SK-N-SH (cell line): ENCODE measurements around the gene ATRN. TPM values are rescaled to one million over a fixed set of nuclear protein-coding genes. Genes with fewer than 3 reads are reported as not detected.

Source experiments
- CTCF ChIA-PET: fragments of 300-600, 350-600 bp; formaldehyde crosslinking; extraction: SDS; loops from one replicate; lab custom pipeline; 2021; lab: Yijun Ruan, JAX
- POLR2A ChIA-PET: fragments of 350-600 bp; sonication (Branson Sonifier 250); formaldehyde crosslinking; extraction: SDS; loops from one replicate; lab custom pipeline; 2020; ENCODE audit warnings: antibody characterized with exemption, inconsistent platforms; lab: Yijun Ruan, JAX
- DNase-seq: peaks from one replicate; pipeline ENCODE4 v3.0.0; 2012
- H2AFZ ChIP-seq: fragments of 200-600 bp; sonication (generic); 2 replicates; pipeline ENCODE4 v1.8.1; 2016; ENCODE audit warnings: antibody characterized with exemption, mild to moderate bottlenecking, low read depth
- H3F3A ChIP-seq: fragments of 200-600 bp; sonication (generic); replicated peaks from 2 replicates; pipeline ENCODE3; 2016; ENCODE audit warnings: antibody characterized with exemption, mild to moderate bottlenecking; ENCODE audit not compliant: insufficient read depth
- H3K27ac ChIP-seq, 2 experiments: fragments of 200-500 bp in 1 of 2; fragments of 200-600 bp in 1 of 2; sonication (Bioruptor generic) in 1 of 2; sonication (generic), shearing (Covaris generic) in 1 of 2; 2 replicates each; pipeline versions ENCODE4 v1.5.1 to v1.6.1; 2014 to 2016; ENCODE audit warnings: low read depth in 2 of 2, inconsistent platforms in 1 of 2, low read length in 1 of 2, mild to moderate bottlenecking in 1 of 2, mixed read lengths in 1 of 2
- H3K27me3 ChIP-seq: fragments of 200-600 bp; sonication (generic), shearing (Covaris generic); 2 replicates; pipeline ENCODE4 v1.6.1; 2016; ENCODE audit warnings: mixed run types; ENCODE audit not compliant: insufficient read depth
- H3K36me3 ChIP-seq, 2 experiments: fragments of 200-500 bp in 1 of 2; fragments of 200-600 bp in 1 of 2; sonication (Bioruptor generic) in 1 of 2; sonication (generic) in 1 of 2; replicated peaks in 1 of 2; 2 replicates each; pipeline versions ENCODE3 to v1.5.1; 2014 to 2016; ENCODE audit warnings: low read length in 1 of 2, mild to moderate bottlenecking in 1 of 2; ENCODE audit not compliant: insufficient read depth in 2 of 2, control insufficient read depth in 1 of 2
- H3K4me1 ChIP-seq, 2 experiments: fragments of 200-500 bp in 1 of 2; fragments of 200-600 bp in 1 of 2; sonication (Bioruptor generic) in 1 of 2; sonication (generic), shearing (Covaris generic) in 1 of 2; 2 replicates each; pipeline versions ENCODE4 v1.5.1 to v1.6.1; 2014 to 2016; ENCODE audit warnings: low read depth in 1 of 2, low read length in 1 of 2, mixed run types in 1 of 2; ENCODE audit not compliant: insufficient read depth in 2 of 2, control insufficient read depth in 1 of 2
- H3K4me2 ChIP-seq: fragments of 200-600 bp; sonication (generic), shearing (Covaris generic); 2 replicates; pipeline ENCODE4 v1.6.1; 2017; ENCODE audit warnings: mixed run types
- H3K4me3 ChIP-seq, 2 experiments: fragments of 200-500 bp in 1 of 2; fragments of 200-600 bp in 1 of 2; sonication (Bioruptor generic) in 1 of 2; sonication (generic), shearing (Covaris generic) in 1 of 2; 2 replicates each; pipeline versions ENCODE4 v1.5.1 to v1.8.1; 2014 to 2016; ENCODE audit warnings: low read depth in 2 of 2, inconsistent platforms in 1 of 2, low read length in 1 of 2, mild to moderate bottlenecking in 1 of 2, mixed read lengths in 1 of 2, moderate library complexity in 1 of 2
- H3K79me2 ChIP-seq: fragments of 200-600 bp; sonication (generic); 2 replicates; pipeline ENCODE4 v1.8.1; 2017; ENCODE audit warnings: mild to moderate bottlenecking; ENCODE audit not compliant: insufficient read depth
- H3K9ac ChIP-seq: fragments of 200-600 bp; sonication (generic); 2 replicates; pipeline ENCODE4 v1.6.1; 2017; ENCODE audit warnings: mixed run types
- H3K9me2 ChIP-seq: fragments of 200-600 bp; sonication (generic); 2 replicates; pipeline ENCODE4 v1.6.1; 2017; ENCODE audit warnings: mixed run types
- H3K9me3 ChIP-seq: fragments of 200-600 bp; sonication (generic); 2 replicates; pipeline ENCODE4 v1.6.1; 2017; ENCODE audit warnings: mixed run types, mild to moderate bottlenecking, moderate library complexity
- H4K20me1 ChIP-seq: fragments of 200-600 bp; sonication (generic); 2 replicates; pipeline ENCODE4 v1.6.1; 2017; ENCODE audit warnings: mild to moderate bottlenecking, mixed run types; ENCODE audit not compliant: insufficient read depth
- ELF1 ChIP-seq: IDR thresholded peaks from 2 replicates; pipeline ENCODE4 v1.4.0; 2012
- EP300 ChIP-seq, 2 experiments: IDR thresholded peaks; 2 replicates each; pipeline versions ENCODE4 v1.4.0 to v1.6.1; 2012; ENCODE audit warnings: borderline replicate concordance in 1 of 2, low read depth in 1 of 2, low read length in 1 of 2
- EZH2phosphoT487 ChIP-seq: fragments of 200-600 bp; sonication (generic); IDR thresholded peaks from 2 replicates; pipeline ENCODE4 v1.6.1; 2017; ENCODE audit warnings: low read depth, mixed run types, mild to moderate bottlenecking, antibody characterized with exemption, moderate library complexity, borderline replicate concordance
- FOXJ3 ChIP-seq: sonication (generic); formaldehyde crosslinking; IDR thresholded peaks from 2 replicates; pipeline ENCODE4 v1.5.1; 2020; ENCODE audit warnings: mild to moderate bottlenecking, missing genetic modification reagents
- FOXM1 ChIP-seq: IDR thresholded peaks from 2 replicates; pipeline ENCODE4 v1.4.0; 2012; ENCODE audit warnings: low read depth, mild to moderate bottlenecking
- GABPA ChIP-seq: IDR thresholded peaks from 2 replicates; pipeline ENCODE4 v1.4.0; 2012; ENCODE audit warnings: low read depth, mild to moderate bottlenecking
- NFIC ChIP-seq: IDR thresholded peaks from 2 replicates; pipeline ENCODE4 v1.4.0; 2012; ENCODE audit warnings: borderline replicate concordance
- NRF1 ChIP-seq: IDR thresholded peaks from 2 replicates; pipeline ENCODE4 v1.6.1; 2012; ENCODE audit warnings: low read depth, mild to moderate bottlenecking, low read length
- POLR2AphosphoS5 ChIP-seq: IDR thresholded peaks from 2 replicates; pipeline ENCODE4 v1.6.1; 2012; ENCODE audit warnings: low read depth, low read length
- SIN3A ChIP-seq: IDR thresholded peaks from 2 replicates; pipeline ENCODE4 v1.6.1; 2012; ENCODE audit warnings: low read depth, mild to moderate bottlenecking, low read length, moderate library complexity, borderline replicate concordance
- TCF12 ChIP-seq: IDR thresholded peaks from 2 replicates; pipeline ENCODE4 v1.4.0; 2012
- WGBS: methylation state at CpG from one replicate; pipeline ENCODE4 v1.1.6; 2017; ENCODE audit warnings: low lambda C conversion rate; 5-methylcytosine and 5-hydroxymethylcytosine counted together
- polyA plus RNA-seq, 3 experiments: library from polyadenylated mRNA; depleted of rRNA; stranded (reverse); fragments of >200 nt; gene quantifications; 2 replicates each; pipeline ENCODE4 v1.2.3, GENCODE V29; 2012
- TF ChIP-seq, protein P1 (sequence below): fragments of 150-350 bp; IDR thresholded peaks from 2 replicates; pipeline ENCODE4 v1.6.1; 2016; ENCODE audit warnings: mild to moderate bottlenecking, low read depth, low read length
- TF ChIP-seq, protein P2 (sequence below): fragments of 200-600 bp; sonication (generic); IDR thresholded peaks from 2 replicates; pipeline ENCODE4 v1.6.1; 2017; ENCODE audit warnings: antibody characterized with exemption, mild to moderate bottlenecking, moderate library complexity
- TF ChIP-seq, protein P3 (sequence below): fragments of 150-350 bp; IDR thresholded peaks from 2 replicates; pipeline ENCODE4 v1.6.1; 2017; ENCODE audit warnings: antibody characterized with exemption, low read length, low read depth, borderline replicate concordance
- TF ChIP-seq, protein P4 (sequence below): IDR thresholded peaks from 2 replicates; pipeline ENCODE4 v1.4.0; 2012; ENCODE audit warnings: low read depth, borderline replicate concordance

The ATRN gene
- polyA plus RNA-seq, 1 of the 3 experiments (the other 2 are of a cell fraction) = 33.8 TPM

DNA sequence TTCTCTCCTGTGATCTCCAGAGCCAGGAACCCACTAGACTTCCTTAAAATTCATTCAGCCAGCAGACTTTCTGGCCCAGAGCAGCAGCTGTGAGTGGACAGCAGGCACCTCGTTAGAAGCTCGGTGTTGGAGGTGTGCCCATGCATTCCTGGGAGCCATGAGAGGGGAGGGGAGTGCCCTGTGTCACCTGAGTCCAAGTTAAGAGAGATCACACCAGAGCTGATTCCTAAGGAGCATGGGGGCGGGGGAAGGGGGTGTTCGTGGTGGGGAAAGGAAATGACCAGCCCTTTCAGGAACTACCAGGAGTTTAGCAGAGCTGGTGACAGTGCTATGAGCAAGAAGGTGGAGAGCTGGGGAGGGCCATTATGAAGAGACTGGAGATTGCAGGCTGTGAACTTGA lies 145.4 kb downstream of the ATRN start:
- Histone ChIP-seq H3K4me2 (no peak overlapping the region), H3K36me3 (no peaks in the 10 kb centered on the region), H3K9ac (no peak overlapping the region), H3K4me3 (no peak overlapping the region), H3K9me2 (no peaks in the 10 kb centered on the region), H3K79me2 (no peaks in the 10 kb centered on the region), H3K9me3 (no peaks in the 10 kb centered on the region), H3K4me1 (no peaks in the 10 kb centered on the region; a peak in 1 of 4 replicates), H4K20me1 (no peaks in the 10 kb centered on the region), H2AFZ (no peak overlapping the region), H3K27ac (no peak overlapping the region), H3F3A (no peaks in the 10 kb centered on the region), H3K27me3 (no peaks in the 10 kb centered on the region)
- 92% methylated on average over 4 of the region's 4 CpGs for WGBS
- ChIA-PET CTCF (no interaction called here), POLR2A (no interaction called here)
- no peak for DNase-seq
- TF ChIP-seq EP300 (IDR thresholded peaks at IDR 0.05; ENCODE audit: borderline replicate concordance in 1 of 2, low read depth in 1 of 2, low read length in 1 of 2) (no peak), SIN3A (no peak), NFIC (no peak), FOXJ3 (CRISPR knock-in tag) (no peak), POLR2AphosphoS5 (no peak), FOXM1 (no peak), EZH2phosphoT487 (no peak), ELF1 (no peak), NRF1 (no peak), GABPA (no peak), TCF12 (no peak)
- TF ChIP-seq, protein P1, sequence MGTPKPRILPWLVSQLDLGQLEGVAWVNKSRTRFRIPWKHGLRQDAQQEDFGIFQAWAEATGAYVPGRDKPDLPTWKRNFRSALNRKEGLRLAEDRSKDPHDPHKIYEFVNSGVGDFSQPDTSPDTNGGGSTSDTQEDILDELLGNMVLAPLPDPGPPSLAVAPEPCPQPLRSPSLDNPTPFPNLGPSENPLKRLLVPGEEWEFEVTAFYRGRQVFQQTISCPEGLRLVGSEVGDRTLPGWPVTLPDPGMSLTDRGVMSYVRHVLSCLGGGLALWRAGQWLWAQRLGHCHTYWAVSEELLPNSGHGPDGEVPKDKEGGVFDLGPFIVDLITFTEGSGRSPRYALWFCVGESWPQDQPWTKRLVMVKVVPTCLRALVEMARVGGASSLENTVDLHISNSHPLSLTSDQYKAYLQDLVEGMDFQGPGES = no peak
- TF ChIP-seq, protein P2, sequence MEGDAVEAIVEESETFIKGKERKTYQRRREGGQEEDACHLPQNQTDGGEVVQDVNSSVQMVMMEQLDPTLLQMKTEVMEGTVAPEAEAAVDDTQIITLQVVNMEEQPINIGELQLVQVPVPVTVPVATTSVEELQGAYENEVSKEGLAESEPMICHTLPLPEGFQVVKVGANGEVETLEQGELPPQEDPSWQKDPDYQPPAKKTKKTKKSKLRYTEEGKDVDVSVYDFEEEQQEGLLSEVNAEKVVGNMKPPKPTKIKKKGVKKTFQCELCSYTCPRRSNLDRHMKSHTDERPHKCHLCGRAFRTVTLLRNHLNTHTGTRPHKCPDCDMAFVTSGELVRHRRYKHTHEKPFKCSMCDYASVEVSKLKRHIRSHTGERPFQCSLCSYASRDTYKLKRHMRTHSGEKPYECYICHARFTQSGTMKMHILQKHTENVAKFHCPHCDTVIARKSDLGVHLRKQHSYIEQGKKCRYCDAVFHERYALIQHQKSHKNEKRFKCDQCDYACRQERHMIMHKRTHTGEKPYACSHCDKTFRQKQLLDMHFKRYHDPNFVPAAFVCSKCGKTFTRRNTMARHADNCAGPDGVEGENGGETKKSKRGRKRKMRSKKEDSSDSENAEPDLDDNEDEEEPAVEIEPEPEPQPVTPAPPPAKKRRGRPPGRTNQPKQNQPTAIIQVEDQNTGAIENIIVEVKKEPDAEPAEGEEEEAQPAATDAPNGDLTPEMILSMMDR = no peak
- TF ChIP-seq, protein P3, sequence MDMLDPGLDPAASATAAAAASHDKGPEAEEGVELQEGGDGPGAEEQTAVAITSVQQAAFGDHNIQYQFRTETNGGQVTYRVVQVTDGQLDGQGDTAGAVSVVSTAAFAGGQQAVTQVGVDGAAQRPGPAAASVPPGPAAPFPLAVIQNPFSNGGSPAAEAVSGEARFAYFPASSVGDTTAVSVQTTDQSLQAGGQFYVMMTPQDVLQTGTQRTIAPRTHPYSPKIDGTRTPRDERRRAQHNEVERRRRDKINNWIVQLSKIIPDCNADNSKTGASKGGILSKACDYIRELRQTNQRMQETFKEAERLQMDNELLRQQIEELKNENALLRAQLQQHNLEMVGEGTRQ = no peak
- TF ChIP-seq, protein P4, sequence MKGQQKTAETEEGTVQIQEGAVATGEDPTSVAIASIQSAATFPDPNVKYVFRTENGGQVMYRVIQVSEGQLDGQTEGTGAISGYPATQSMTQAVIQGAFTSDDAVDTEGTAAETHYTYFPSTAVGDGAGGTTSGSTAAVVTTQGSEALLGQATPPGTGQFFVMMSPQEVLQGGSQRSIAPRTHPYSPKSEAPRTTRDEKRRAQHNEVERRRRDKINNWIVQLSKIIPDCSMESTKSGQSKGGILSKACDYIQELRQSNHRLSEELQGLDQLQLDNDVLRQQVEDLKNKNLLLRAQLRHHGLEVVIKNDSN = no peak
